ENCODE data around the gene TH. TPM values are rescaled to one million over a fixed set of nuclear protein-coding genes. Genes with fewer than 3 reads are reported as not detected.

Gene TH
- polyA plus RNA-seq, 2 of the 4 experiments (the other 2 are of a cell fraction) = not detected

DNA sequence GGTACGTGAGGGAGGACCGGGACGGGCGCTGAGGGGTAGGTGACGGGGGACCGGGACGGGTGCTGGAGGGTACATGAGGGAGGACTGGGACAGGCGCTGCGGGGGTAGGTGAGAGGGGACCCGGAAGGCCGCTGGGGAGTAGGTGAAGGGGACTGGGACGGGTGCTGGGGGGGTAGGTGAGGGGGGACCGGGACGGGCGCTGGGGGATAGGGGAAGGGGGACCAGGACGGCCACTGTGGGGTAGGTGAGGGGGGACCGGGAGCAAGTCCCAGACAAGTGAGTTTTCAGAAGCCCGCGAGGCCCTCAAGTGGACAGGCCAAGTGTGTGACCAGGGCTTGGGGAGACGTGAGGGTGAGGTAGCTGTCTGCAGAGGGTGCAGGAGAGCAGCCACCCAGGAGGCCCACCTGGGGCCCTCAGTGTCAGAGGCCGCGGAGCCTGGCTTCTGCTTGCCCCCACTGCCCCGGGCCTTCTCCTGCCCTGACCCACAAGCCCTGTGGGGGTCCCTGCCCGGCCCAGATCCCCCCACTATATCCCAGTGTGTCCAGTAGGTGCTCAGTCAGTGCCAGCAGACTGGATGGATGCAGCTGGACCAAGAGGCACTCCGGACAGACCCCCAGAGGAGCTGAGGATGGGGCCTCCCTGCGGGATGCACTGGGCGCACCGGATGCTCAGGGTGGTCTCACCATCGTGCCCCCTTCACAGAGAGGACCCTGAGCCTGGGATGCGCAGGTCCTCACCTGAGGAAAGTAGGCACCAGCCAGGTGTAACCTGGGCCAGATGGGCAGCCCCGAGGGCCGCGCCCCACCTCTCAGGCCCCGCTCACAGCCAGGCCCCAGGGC is 44.2 kb upstream of the TH start:
- FAIRE-seq (no peak), ATAC-seq (peak in 1 of 2 experiments; percentile 59; a peak in 2 of 6 replicates), DNase-seq (ENCODE audit: low read depth in 1 of 2, low spot score in 1 of 2) (peak in 1 of 2 experiments; percentile 24)
- WGBS (ENCODE audit: missing lambda C conversion rate) = 69% methylated on average over 17 of the region's 34 CpGs
- Histone ChIP-seq H3K4me2 (no peak overlapping the region), H3K4me3 (no peak overlapping the region), H3K9me3 (peaks cover 8% of the 10 kb centered on the region; the same call in 1 of the 3 replicates), H3K27ac (no peak overlapping the region), H3K4me1 (peaks cover 23% of the 10 kb centered on the region)
- CTCF ChIA-PET = interaction anchor here (0.6 to 1.2 kb wide), 3 partner anchors 72 to 295 kb away, joined by 3 to 4 read pairs (median 3); no protein-coding TSS in a partner anchor
- TF ChIP-seq SREBF2 (IDR thresholded peaks at IDR 0.05) = no peak
- no peak for TF ChIP-seq RFX5 (IDR thresholded peaks at IDR 0.05)
- TF ChIP-seq MAX (IDR thresholded peaks at IDR 0.05) = no peak
- POLR2A ChIA-PET = no interaction called here

DNA sequence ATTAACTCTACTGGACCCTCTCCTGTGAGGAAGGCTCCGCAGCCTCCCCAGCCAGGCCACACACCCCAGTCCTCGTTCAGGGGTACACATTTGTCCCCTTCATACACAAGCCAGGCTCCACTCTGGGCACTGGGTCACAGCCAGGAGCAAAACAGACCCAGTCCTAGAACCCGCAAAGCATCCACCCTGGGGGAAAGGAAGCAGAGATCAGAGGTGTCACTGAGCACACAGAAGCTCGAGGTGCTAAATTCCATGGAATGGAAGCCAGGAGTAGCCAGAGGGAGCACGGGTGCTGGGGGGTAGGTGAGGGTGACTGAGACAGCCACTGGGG is 43.6 kb upstream of the TH start:
- ChIA-PET POLR2A (no interaction called here), CTCF (interaction anchor here (0.6 to 1.7 kb wide), 3 partner anchors 90 to 295 kb away, joined by 3 to 4 read pairs (median 3); no protein-coding TSS in a partner anchor)
- peaks cover 3% of the 10 kb centered on the region; the same call in 1 of the 3 replicates for H3K9me3 ChIP-seq
- H3K4me3 ChIP-seq = no peak overlapping the region
- no peak for FAIRE-seq
- 61% methylated on average over 2 of the region's 5 CpGs for WGBS (ENCODE audit: missing lambda C conversion rate)
- no peak for ATAC-seq
- H3K4me1 ChIP-seq = peaks cover 29% of the 10 kb centered on the region
- no peak for TF ChIP-seq HES2 (IDR thresholded peaks at IDR 0.05)
- no peak for TF ChIP-seq RNF2 (IDR thresholded peaks at IDR 0.05; ENCODE audit: borderline replicate concordance, low read depth)
- TF ChIP-seq FOSL2 (IDR thresholded peaks at IDR 0.05) = no peak
- TF ChIP-seq FOSL2 (CRISPR knock-in tag; IDR thresholded peaks at IDR 0.05) = no peak
- no peak for TF ChIP-seq RFX5 (IDR thresholded peaks at IDR 0.05)
- no peak for TF ChIP-seq FOSB (CRISPR knock-in tag; IDR thresholded peaks at IDR 0.05)
- no peak for TF ChIP-seq CHD4 (IDR thresholded peaks at IDR 0.05; ENCODE audit: borderline replicate concordance)
- TF ChIP-seq ESRRA (IDR thresholded peaks at IDR 0.05; ENCODE audit: borderline replicate concordance, low read length) = no peak
- TF ChIP-seq NFE2L2 (conservative IDR thresholded peaks at IDR 0.05; ENCODE audit: low read length) = no peak
- TF ChIP-seq GATA3 (IDR thresholded peaks at IDR 0.05; ENCODE audit: borderline replicate concordance) = no peak
- no peak for TF ChIP-seq TFCP2L1 (CRISPR knock-in tag; IDR thresholded peaks at IDR 0.05)
- TF ChIP-seq, protein P1, sequence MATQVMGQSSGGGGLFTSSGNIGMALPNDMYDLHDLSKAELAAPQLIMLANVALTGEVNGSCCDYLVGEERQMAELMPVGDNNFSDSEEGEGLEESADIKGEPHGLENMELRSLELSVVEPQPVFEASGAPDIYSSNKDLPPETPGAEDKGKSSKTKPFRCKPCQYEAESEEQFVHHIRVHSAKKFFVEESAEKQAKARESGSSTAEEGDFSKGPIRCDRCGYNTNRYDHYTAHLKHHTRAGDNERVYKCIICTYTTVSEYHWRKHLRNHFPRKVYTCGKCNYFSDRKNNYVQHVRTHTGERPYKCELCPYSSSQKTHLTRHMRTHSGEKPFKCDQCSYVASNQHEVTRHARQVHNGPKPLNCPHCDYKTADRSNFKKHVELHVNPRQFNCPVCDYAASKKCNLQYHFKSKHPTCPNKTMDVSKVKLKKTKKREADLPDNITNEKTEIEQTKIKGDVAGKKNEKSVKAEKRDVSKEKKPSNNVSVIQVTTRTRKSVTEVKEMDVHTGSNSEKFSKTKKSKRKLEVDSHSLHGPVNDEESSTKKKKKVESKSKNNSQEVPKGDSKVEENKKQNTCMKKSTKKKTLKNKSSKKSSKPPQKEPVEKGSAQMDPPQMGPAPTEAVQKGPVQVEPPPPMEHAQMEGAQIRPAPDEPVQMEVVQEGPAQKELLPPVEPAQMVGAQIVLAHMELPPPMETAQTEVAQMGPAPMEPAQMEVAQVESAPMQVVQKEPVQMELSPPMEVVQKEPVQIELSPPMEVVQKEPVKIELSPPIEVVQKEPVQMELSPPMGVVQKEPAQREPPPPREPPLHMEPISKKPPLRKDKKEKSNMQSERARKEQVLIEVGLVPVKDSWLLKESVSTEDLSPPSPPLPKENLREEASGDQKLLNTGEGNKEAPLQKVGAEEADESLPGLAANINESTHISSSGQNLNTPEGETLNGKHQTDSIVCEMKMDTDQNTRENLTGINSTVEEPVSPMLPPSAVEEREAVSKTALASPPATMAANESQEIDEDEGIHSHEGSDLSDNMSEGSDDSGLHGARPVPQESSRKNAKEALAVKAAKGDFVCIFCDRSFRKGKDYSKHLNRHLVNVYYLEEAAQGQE (IDR thresholded peaks at IDR 0.05) = no peak
- TF ChIP-seq PHF8 (IDR thresholded peaks at IDR 0.05; ENCODE audit: borderline replicate concordance, low read depth) = no peak
- no peak for TF ChIP-seq ZSCAN20 (CRISPR knock-in tag; IDR thresholded peaks at IDR 0.05)
- TF ChIP-seq SREBF2 (IDR thresholded peaks at IDR 0.05) = no peak
- no peak for TF ChIP-seq MAFK (IDR thresholded peaks at IDR 0.05; ENCODE audit: partially characterized antibody)
- TF ChIP-seq HOXB13 (CRISPR knock-in tag; IDR thresholded peaks at IDR 0.05; ENCODE audit: low read depth) = no peak
- TF ChIP-seq HEYL (CRISPR knock-in tag; IDR thresholded peaks at IDR 0.05) = no peak
- TF ChIP-seq CHD2 (IDR thresholded peaks at IDR 0.05; ENCODE audit: low read length, partially characterized antibody) = no peak
- TF ChIP-seq, protein P2, sequence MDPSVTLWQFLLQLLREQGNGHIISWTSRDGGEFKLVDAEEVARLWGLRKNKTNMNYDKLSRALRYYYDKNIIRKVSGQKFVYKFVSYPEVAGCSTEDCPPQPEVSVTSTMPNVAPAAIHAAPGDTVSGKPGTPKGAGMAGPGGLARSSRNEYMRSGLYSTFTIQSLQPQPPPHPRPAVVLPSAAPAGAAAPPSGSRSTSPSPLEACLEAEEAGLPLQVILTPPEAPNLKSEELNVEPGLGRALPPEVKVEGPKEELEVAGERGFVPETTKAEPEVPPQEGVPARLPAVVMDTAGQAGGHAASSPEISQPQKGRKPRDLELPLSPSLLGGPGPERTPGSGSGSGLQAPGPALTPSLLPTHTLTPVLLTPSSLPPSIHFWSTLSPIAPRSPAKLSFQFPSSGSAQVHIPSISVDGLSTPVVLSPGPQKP (IDR thresholded peaks at IDR 0.05; ENCODE audit: low read depth, low read length) = no peak
- no peak for TF ChIP-seq CBX2 (IDR thresholded peaks at IDR 0.05; ENCODE audit: borderline replicate concordance, low read depth)
- H3K27ac ChIP-seq = no peak overlapping the region
- H3K4me2 ChIP-seq = no peak overlapping the region
- no peak for DNase-seq (ENCODE audit: low read depth in 1 of 2, low spot score in 1 of 2)

All from A549 (cell line).